Subcutaneous adipose tissue (tissue), 4 donors: ENCODE data around the gene PCGF3. TPM values are rescaled to one million over a fixed set of nuclear protein-coding genes. Genes with fewer than 3 reads are reported as not detected.

Experiments
- total RNA-seq, 4 donors: library from RNA; depleted of rRNA; stranded (reverse); fragments of >200 nt; gene quantifications; one replicate each; pipeline ENCODE4 v1.1.0, GENCODE V29; 2016
- TF ChIP-seq, protein P1 (sequence below): fragments of 450-650 bp; IDR thresholded peaks from one replicate; pipeline ENCODE4 v1.5.1; 2016; ENCODE audit warnings: low read depth, mild to moderate bottlenecking, control low read depth, antibody characterized with exemption, moderate library complexity

PCGF3 gene
- total RNA-seq, 4 donors from 2014 or later: 36.7 to 72.2 (median 55.0) TPM

DNA sequence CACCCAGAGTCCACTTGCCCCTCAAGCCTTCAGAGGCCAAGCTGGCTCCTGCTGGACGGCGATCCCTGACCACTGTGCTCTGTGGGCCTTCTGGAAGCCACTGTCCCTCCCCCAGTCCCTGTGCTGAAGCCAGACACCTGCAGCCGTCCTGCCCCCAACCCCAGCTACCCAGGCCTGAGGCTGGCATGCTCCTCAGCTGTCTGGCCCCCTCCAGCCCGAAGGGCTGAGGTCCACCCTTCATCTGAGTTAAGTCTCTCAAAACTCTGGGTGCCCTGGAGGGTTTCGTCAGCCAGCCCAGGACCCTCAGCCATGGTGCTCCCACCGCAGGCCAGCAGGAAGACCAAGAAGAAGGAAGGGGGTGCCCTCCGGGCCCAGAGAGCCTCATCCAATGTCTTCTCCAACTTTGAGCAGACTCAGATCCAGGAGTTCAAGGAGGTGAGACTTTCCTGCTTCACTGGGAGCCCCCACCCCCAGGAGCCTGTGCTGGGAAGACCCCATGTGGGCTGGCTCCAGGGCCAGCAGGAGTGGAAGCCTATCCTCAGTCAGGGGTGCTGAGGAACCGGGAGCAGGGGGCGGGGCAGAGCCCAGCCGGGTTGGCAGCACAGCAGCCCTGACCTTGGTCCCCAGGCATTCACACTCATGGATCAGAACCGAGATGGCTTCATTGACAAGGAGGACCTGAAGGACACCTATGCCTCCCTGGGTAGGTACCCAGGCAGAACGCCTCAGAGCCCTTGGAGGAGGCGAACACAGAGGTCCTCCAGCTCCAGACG is 27.1 kb upstream of the PCGF3 start:
- TF ChIP-seq, protein P1, sequence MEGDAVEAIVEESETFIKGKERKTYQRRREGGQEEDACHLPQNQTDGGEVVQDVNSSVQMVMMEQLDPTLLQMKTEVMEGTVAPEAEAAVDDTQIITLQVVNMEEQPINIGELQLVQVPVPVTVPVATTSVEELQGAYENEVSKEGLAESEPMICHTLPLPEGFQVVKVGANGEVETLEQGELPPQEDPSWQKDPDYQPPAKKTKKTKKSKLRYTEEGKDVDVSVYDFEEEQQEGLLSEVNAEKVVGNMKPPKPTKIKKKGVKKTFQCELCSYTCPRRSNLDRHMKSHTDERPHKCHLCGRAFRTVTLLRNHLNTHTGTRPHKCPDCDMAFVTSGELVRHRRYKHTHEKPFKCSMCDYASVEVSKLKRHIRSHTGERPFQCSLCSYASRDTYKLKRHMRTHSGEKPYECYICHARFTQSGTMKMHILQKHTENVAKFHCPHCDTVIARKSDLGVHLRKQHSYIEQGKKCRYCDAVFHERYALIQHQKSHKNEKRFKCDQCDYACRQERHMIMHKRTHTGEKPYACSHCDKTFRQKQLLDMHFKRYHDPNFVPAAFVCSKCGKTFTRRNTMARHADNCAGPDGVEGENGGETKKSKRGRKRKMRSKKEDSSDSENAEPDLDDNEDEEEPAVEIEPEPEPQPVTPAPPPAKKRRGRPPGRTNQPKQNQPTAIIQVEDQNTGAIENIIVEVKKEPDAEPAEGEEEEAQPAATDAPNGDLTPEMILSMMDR: no peak

DNA sequence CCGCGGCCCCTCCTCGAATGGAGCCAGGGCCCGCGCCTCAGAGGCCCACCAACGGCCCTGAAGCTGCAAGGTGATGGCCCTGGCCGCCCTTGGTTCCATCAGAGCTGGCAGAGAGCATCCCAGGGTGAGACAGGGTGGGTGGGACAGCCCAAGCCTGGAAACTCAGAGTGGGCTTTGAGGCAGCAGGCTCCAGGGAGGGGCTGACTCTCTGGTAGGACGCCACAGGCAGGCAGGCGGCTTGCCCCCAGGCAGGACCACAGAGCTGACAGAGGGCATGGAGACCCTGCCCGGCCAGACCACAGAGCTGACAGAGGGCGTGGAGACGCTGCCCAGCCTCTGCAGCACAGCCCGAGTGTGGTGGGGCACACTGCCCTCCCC is 26.5 kb upstream of the PCGF3 start:
- TF ChIP-seq, protein P1: no peak

DNA sequence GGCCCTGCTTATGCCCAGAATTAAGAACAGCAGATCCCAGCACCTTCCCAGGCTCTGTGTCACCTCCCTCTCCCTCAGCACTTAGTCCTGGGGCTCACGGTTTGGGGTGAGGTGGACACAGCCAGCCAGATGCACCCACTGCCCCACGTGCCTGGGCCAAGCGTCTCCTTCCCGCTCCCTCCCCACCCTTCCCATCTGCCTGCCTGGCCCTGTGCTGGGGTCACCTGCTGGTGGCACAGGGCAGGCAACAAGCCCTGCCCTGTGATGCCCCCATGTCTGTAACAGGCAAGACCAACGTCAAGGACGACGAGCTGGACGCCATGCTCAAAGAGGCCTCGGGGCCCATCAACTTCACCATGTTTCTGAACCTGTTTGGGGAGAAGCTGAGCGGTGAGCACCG is 26.0 kb upstream of the PCGF3 start:
- TF ChIP-seq, protein P1: no peak

DNA sequence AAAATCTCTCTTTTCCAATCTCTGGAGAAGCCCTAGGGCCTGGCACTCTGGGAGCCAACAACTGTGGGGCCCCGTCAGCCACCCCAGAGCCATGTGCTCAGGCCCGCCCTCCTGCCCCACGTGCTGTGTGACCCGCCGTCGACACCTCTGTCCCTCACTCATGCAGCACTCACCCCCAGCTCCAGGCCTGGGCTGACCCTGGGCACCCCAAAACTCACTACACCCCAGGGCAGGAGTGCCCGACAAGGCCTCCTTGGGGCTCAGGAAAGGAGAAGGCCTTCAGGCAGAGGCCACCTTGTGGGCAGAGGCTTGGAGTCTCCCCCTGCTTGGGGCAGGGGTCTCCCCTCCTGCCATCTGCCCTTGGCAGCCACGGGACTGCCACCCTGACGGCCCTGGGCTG is 25.5 kb upstream of the PCGF3 start:
- TF ChIP-seq, protein P1: no peak

DNA sequence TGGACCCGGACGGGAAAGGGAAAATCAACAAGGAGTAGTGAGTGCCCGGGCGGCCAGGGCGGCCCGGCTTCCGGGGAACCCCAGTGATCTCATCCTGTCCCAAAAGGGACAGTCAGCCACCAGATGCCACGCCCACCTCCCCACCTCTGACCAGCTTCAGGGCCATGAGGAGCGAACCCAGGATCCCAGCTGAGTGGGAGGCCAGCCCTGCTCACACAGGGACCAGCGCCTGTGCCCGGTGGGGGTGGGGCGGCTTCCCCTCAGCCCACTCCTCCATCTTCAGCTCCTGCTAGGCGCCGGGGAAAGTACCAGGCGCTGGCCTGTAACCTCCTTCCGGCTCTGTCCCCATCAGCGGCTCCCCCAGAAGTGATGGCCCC is 25.1 kb upstream of the PCGF3 start:
- TF ChIP-seq, protein P1: no peak

DNA sequence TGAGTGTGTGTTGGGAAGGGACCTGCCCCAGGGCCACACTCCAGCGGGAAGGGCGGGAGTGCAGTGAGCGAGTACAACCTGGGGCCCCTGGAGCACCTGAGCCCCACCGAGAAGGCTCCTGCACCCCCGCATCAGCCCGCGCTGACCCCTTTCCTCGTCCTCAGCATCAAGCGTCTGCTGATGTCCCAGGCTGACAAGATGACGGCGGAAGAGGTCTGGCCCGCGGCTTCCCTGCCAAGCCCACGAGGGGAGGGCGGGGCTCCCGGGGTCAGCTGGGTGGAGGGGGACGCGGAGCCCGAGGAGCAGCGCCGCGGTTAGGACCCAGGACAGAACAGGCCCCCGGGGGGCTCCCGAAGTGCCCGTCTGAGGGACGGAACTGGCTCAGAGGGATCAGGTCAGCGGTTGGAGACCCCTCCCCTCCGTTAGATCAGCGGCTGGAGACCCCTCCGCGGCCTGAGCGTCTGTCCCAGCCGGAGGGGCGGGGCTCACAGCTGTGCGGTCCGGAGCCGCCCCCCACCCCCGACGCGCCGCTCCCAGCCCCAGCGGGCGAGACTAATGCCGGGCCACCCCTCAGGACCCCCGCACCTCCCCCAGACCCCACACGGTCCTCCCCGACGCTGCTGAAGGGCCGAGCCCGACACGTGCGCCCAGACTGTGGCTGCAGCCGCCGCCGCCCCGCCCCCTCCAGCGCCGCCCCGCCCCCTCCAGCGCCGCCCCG is 24.5 kb upstream of the PCGF3 start:
- TF ChIP-seq, protein P1: no peak

DNA sequence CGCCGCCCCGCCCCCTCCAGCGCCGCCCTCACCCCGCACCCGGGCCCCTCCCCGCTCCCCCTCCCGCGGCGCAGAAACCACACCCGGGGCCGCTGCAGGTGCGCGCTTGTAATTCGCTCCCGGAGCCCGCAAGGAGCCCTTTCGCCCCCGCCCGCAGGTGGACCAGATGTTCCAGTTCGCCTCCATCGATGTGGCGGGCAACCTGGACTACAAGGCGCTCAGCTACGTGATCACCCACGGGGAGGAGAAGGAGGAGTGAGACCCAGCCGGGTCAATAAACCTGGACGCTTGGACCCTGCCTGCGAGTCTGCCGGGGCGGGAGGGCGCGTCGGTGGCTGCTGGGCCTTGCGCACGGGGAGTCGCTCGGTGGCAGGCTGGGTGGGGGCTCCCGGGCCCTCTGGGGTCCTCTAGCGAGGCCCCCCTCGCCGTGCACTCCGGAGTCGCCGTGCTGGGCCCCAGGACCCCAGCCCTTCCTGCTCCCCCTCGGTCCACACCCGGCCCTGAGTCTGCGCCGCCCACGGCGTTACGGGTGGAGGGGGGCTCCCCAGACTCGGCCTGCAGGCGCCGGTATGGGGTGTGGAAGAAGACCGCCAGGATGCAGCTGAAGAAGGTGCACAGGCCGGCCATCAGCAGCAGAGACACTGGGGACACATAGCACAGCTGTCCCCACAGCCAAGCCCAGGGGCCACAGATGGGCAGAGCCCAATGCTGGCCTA is 23.7 kb upstream of the PCGF3 start:
- TF ChIP-seq, protein P1: no peak
